HG02884 (cell line): ENCODE results near the gene NFAM1.

Experiments
- ATAC-seq: cut with Tn5 transposase; IDR thresholded peaks from one replicate; pipeline ENCODE4 v1.9.1; 2021; ENCODE audit warnings: mild to moderate bottlenecking, moderate library complexity; ENCODE audit not compliant: unreplicated experiment

Gene NFAM1

DNA sequence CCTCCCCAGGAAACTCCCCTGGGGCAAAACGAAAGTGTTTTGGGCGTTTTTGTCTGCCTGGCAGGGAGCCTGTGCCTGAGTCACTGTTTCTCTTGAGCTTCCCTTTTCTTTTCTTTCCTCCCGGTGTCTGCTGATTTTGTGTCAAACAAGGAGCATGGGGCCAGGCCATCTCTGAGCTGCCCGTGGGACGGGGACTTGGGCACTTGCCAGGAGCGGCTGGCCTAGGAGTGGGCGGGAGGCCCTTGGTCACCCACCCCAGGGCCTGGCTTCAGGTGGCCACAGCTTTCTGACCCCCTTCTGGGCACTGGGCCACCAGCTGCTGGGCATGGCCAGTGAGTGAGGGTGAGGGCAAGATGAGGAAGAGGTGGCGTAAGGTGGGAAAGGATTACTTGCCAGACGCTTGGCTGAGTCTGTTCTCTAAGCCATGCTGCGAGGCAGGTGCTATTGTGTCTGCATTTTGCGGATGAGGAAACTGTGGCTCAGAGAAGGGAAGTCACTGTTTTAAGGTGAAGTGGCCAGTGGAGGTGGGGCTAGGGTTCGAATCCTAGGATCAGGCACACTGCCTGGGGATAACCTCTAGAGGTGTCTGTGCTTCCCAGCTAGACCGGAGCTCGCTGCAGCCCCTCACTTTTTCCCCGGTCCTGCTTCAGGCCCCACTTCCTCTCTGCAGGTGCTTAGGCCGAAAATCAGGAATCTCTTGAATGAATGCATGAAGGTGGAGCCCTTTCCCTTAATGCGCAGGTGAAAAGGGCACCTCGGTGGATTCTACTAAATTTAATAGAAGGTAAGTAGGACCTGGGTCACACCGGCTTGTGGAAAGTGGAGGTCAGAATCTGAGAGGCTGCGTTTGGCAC lies 7.8 kb upstream of the NFAM1 start:
- no peak for ATAC-seq

DNA sequence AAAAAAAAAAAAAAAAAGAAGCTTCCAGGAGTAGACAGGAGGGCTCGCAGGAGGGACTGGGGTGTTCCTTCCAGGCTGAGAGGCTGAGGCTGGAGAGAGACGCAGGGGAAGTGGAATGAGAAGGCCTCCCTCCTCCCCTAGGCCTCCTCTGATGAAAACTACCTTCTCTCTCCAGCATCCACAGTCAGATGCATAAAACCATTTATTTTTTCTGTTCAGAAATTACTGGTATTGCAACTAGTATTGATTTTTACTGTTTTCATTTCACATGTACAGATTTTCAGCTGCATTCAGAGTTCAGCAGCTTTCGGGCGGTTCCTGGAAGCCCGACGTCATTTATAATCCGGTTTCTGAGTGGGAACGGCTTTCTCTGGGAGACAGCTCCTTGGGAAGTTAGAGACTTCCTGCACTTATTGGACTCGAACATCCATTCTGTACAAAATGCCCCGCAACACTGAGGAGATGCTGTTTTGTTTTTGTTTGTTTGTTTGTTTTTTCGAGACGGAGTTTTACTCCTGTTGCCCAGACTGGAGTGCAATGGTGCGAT lies 6.9 kb upstream of the NFAM1 start:
- no peak for ATAC-seq

DNA sequence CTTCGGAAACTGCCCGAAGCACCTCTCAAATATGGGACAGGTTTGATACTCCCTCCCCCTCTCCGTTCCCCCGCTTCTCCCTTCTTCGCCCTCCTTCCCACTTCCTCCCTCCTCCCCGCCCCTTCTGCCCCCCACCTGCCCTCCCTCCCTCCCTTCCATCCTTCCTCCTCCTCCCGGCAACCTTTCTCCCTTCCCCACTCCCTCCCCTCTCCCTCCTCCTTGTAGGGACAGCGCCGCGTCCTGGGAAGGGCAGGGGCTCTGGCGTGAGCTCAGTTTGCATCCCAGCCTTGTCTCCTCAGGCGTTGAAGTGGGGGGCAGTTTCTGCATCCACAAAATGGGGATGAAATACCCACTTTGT lies 6.1 kb upstream of the NFAM1 start:
- ATAC-seq: no peak

DNA sequence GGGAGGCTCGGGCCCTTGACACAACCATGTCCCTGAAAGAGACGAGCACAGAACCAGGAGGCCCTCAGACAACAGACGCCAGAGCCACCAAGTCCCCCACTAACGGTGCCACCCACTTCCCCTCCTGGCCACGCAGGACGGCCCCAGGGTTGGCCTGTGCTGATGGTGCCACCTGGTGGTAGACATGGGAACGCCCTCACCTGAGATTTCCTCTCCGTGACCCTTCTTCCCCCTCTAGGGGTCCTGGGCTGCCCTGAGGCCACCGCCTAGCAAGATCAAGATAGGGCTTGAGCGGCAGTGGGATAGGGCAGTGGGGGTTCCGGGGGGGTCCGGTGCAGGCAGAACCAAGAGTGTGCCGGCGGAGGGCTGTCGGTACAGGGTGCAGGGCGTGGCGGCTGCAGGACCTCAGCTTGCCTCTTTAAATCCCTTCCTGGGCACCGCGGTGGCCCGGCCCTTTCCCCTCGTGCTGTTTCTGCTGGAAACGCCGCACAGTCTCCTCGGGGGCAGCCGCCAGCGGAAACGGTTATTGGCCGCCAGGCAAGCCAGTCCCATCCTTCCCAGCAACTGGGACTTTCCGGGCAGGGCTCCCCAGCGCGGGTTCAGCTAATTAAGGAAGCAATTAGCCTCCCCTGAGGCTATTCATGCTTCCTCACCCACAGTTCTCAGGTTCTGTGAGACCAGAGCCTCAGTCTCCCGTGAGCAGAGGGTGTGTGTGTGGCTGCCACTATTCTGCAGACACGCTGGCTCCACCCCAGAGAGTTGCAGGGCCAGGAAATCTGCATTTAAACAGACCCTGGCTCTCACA lies 5.5 kb upstream of the NFAM1 start:
- peak; percentile 61 for ATAC-seq

DNA sequence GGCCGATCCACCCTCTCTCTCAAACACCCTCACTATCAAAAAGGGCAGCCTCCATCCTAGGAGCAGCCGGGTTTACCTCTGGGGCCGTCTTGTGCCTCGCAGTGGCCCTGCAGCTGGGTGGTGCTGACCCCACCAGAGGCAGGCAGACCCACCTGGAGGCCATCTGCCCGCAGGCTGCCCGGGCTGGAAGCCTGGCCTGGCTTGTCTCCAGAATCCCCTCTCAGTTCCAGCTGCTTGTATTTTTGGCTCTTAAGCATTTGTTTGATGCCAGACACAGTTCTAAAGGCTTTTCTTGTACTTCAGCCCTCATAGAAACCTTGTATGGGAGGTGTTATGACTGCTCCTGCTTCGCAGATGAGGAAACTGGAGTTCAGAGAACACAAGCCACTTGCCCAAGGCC lies 4.2 kb upstream of the NFAM1 start:
- no peak for ATAC-seq

DNA sequence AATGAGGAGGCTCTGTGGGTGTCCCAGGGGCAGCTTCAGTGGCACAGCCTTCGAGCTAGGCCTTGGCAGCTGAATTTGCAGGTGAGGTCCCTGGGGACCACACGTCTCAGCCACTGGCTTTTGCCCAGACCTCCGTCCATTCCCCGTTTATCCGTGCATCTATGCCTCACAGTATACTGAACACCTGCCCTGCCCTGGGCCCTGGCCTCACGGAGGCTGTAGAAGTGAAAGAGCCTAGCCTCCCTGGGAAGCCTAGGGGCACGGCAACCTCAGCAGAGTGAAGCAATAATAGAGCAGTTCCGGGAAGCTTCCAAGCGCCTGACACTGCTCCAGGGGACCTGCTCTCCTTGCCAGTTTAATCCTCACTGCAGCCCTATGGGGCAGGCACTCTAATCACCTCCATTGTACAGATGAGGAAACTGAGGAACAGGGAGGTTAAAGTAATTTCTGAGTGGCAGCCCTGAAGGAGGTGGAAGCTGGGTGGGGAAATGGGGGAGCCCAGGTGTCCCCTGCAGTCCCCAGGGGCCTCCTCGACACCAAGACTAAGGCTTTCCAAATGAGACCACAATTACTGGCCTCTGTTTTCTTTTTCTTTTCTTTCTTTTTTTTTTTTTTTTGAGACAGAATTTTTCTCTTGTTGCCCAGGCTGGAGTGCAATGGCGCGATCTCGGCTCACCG lies 2.7 kb upstream of the NFAM1 start:
- ATAC-seq: no peak

DNA sequence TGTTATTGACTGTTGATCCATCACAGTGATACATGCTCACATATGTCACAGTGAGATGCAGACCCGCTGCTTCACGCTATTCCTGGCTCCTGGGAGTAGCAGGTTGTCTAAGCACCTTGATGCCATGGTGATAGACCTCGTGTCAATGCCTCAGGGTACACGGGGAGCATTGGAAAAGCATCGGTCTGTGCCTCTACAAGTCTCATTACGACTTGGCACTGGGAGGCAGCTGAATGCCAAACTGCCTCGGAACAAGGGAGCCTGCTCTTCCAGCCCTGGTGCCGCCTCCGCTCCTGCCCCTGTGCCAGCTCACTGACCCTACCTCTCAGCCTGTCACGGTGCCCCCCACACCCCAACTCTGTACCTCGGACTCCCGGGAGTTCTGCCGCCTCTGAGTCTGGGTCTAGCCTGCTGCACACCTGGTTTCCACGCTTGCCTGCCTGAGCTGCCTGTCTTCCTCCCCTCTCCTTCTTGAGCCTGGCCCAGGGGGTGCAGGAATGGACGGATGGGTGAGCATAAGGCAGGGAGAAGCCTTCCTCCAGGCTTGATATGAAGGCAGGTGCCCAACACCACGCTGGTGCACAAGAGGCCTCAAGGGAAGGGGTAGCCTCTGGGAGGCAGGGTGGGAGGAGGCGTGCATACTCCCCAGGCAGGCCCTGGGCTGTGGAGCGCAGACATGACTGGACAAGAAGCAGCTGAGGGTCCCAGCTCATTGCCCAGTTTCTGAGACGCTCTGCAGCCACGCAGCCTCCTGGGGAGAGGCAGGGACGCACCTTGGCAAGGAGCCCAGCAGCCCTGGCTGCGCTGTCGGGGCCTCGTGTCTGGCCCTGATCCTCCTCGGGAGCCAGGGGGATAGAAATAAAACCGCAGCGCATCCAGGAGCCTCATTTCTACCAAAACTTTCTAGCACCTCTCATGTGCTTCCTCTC lies 1.8 kb upstream of the NFAM1 start:
- no peak for ATAC-seq

DNA sequence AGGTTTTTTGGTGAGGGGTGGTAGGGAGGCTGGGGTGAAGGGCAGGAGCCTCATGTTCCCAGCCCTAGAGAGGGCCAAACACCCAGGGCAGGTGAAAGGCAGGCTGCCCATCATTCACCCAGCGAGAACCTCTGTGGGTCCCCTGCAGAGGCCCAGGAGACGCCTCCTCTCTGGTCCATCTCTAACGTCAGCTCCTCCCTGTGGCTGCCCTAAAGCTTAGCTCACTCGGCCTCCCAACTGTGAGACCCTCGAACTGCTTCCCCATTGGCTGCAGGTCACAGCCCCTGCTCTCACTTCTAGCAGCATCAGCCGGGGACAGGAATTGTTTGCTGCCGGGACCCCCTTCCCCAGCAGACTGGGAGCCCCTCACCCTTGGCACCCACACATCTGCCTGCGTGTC lies 615 bp upstream of the NFAM1 start:
- no peak for ATAC-seq

DNA sequence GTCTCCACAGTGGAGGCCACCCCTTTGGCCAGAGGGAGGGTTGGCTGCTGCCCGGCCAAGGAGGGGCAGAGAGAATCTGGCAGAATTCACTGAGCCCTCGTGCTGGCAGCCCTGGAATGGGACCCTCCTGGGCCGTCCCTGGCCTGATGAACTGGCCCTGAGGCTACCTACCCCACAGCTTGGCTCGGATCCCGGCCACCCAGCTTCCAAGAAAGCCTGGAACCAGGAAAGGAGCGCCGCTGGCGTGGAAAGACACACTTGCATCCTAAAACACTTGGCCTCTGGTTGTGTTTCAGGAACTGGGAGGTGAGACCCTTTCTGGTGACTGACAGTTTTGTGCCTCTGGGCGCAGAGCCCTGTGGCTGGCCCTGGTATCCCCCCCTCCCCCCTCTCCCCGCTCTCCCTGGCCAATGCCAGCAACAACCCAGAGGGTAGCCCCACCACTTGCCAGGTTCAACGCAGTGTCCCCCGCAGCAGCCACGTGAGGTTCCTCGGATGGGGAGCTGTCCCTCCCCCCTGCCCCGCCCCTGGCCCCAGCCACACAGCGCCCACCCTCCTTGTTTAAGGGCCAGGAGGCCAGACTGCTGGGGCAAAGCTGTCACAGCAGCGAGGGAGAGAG lies 693 bp downstream of the NFAM1 start:
- no peak for ATAC-seq

DNA sequence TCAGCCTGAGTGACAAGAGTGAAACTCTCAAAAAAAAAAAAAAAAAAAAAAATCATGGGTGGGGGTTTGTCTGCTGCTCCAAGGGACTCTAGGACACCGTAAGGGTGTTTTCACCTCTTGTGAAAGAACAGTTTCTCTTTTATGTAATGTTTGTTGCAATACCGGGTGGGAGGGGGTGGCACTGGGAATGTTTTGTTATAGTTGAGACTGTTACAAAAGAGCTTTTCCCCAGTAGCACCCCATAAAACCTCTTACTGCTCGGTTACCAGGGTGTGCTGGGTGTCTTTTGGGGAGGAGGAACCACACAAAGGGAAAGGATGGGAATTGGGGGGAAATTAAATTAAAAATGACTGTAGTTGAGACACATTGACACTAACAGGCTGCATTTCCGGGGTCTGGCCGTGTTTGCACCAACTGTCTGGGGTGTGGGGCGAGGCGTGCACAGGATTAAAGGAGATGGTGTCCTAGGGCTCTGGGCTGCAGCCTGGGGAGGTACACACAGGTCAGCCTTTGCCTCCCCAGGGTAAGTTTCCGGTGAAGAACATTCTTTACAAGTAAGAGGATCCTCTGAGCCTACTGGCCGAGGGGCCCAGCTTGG lies 1.6 kb downstream of the NFAM1 start:
- ATAC-seq: no peak

DNA sequence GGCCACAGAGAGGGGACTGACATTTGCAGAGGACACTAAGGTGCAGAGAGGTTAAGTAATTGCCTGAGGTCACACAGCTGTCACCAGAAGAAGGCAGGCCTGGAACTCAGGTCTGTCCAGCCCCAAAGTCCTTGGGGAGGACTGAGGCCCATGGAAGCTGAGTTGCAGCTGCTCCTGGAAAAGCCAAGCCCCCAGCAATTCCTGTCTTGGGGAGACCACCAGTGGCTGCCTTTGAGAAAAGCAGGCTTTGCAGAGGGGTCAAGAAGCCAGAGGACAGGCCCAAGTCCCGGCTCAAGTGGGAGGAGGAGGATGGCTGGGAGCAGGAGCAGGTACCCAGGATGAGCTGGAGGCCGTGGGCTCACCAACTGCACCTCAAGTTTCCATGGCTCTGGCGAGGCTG lies 3.4 kb downstream of the NFAM1 start:
- ATAC-seq: no peak

DNA sequence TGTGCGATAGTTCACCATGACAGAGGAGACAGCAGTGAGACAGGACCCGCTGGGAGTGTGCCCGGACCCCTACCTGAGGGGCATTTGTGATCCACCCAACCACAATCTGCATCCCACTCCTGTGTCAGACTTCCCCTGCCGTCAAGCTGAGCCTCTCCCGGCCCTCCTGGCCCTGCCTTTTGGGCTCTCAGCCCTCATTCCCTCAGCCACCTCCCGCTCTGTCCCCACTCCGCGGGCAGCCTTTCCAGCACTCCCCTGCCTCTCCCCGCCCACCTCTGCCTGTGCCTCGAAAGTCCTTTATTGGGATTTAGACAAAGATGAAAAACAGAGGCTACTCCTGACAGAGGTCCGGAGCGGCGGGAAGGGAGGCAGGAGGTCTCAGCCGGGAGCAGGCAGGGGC lies 4.2 kb downstream of the NFAM1 start:
- no peak for ATAC-seq

DNA sequence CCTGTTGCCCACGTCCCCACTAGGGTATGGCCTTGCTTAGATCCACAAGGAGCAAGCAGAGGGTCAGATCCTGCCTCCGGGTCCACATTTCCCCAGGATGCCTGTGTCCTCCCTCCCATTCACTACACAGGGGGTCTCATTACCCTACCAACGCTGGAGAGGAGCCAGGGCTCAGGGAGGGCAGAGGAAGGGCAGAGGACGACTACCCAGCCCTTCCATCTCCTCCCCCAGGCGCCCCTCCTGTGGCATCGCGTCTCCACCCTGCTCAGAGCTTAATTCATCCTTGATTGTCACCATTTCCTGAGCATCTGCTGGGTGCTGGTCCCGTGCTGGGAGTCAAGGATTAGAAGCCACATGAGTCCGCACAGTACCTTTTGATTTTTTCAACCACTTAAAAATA lies 5.0 kb downstream of the NFAM1 start:
- no peak for ATAC-seq

DNA sequence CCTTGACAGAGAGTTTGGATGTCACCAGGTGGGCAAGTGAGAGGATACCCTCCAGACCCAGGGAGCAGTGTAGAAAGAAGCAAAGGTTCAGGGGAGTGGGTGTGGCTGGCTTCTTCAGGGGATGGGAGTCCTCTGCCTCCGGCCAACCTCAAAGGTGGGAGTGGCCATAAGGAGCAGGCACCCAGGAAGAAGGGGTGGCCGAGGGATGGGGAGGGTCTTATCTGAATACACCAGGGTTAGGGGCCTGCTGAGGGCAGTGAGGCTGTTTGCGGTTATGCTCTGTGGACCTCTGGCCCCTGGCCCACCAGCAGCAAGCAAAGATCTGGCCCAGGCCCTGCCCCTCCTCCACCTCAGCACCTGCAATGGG lies 6.2 kb downstream of the NFAM1 start:
- ATAC-seq: no peak

DNA sequence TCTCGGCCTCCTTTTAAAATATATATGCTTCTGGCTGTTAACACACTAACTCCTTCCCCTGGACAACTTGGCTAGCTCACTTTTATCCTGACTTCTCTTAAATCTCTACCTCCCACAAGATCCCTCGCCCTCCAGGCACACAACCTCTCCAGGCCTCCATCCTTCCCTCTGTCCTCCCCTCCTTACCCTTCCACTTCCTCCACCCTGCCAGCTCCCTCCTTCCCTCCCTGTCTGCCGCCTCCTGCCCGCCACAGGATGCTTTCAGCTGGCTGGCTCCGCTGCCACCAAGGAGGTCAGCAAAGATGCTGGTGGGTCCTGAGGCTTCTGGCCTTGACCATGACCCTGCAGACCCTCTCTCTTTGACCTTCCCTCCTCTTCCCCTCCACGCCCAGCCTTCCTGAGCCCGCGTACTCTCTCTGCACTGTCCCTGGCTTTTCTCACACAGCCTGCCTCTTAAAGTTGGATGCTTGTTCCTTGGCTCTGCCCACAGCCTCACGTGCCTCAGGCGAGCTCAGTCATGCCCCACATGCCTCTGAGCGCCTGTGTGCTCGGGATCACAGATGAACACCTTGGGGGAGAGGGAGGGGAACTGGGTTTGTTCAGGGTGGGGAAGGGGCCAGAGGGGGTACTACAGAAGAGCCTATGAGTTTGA lies 6.7 kb downstream of the NFAM1 start:
- no peak for ATAC-seq

DNA sequence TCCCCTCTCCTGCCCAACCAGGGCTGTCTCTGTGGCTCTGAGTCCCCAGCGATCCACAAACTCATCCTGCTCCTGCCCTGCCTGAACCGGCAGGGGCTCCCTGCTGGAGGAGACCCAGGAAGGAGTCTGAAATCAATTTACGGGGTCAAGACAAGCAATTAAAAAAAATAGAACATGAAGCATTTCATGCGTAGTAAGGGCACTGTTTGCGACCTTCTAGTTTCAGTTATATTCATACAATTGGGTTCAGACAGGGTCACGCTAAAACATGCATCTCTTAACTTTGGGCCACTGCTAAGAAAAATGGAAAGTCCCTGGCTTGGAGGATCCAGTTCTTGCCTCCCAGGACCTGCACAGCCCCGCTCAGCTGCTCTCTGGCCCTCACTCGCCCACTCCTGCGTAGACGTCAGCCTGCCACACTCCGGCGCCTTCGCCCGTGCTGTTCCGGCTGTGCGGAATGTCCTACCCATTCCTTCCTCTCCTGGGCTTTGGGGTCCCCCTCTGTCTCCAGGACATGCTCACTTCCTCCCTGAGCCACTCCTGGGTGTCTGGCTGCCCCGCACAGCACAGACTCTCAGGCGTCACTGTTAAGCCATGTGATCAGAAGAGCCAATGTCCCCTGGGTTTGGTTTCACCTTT lies 12.8 kb downstream of the NFAM1 start:
- ATAC-seq: no peak

DNA sequence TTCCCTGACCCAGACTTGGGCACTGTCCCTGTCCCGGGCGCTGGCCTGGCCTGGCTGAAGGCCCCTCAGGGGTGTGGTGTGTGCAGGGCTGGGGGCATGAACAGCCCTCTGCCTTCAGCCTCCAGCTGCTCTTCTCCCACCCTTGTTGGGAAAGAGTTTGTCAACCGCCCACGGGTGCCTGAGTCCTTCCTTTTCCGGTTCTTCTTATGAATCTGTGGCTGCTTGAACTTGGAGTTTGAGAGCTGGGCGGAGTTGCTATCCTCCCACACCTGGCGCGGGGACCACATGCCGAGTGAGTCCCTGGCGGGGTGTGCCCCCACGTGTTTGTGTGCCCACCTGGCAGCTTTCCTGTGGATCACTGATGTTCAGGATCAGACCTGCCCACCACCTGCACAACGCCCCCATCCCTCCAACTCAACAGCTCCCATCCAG lies 13.4 kb downstream of the NFAM1 start:
- ATAC-seq: no peak

DNA sequence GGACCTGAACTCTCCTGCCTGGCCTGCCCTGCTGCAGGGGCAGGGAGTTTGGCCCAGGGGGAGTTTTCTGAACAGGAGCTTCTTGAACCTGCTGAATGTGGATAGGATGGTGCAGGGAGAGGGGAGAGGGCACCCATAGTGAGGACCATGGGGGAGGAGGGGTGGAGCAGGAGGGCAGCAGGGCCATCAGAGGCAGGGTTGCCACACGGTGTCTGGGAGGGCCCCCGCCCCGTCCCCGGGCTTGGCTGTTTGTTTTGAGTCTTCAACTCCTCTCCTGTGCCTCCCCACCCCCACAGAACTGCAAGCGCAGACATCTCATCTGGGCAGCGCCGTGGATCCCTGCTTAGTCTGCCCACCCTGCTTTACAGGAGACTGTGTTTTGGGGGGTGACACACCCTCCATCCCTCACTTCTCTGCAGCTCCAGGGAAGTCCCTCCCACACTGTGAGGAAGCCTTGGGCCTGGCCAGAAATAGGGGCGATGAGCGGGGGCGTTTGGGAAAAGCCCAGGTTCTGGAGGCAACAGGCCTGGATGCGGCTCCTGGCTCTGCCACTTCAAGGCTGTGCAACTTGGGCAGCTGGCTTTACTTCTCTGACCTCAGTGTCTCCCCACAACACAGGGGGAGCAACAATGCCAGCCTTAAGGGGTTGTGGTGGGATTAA lies 14.4 kb downstream of the NFAM1 start:
- no peak for ATAC-seq
